Vagina (tissue), 2 donors: Measurements from ENCODE around the gene ATXN1L.

Experiments
- CTCF ChIP-seq, 3 experiments: fragments of 450-650 bp in 2 of 3; fragments of 200-600 bp in 1 of 3; sonication (generic) in 1 of 3; IDR thresholded peaks; one replicate each; pipeline ENCODE4 v1.5.1; 2017 to 2019; ENCODE audit warnings: antibody characterized with exemption in 3 of 3, mild to moderate bottlenecking in 2 of 3, moderate library complexity in 2 of 3
- POLR2A ChIP-seq, 2 donors: fragments of 450-650 bp; IDR thresholded peaks; one replicate each; pipeline ENCODE4 v1.6.1; 2017; ENCODE audit warnings: antibody characterized with exemption in 2 of 2, mild to moderate bottlenecking in 2 of 2, moderate library complexity in 2 of 2
- POLR2AphosphoS5 ChIP-seq, 2 donors: sonication (generic); formaldehyde crosslinking; IDR thresholded peaks; one replicate each; pipeline ENCODE4 v1.9.0; 2017; ENCODE audit warnings: antibody characterized with exemption in 2 of 2, mild to moderate bottlenecking in 2 of 2, low read depth in 1 of 2; ENCODE audit not compliant: insufficient read depth in 1 of 2

GRCh38 chr16:71904239-71904638 lies 58.5 kb downstream of the ATXN1L start:
- no peak for TF ChIP-seq CTCF (IDR thresholded peaks at IDR 0.05)
- no peak for TF ChIP-seq POLR2A (IDR thresholded peaks at IDR 0.05)
- TF ChIP-seq POLR2AphosphoS5 (IDR thresholded peaks at IDR 0.05; ENCODE audit: insufficient read depth in 1 of 2, low read depth in 1 of 2): no peak
